CD14-positive monocyte (primary cell): ENCODE results near the gene BRIP1. TPM values are rescaled to one million over a fixed set of nuclear protein-coding genes. Genes with fewer than 3 reads are reported as not detected.

Experiments
- DNase-seq, 3 donors: peaks; one replicate each; pipeline ENCODE4 v3.0.0-alpha.2; 2011 to 2022
- H2AFZ ChIP-seq: 2 replicates; pipeline ENCODE4 v1.6.0; 2012; ENCODE audit warnings: mild to moderate bottlenecking, low read depth, low read length, inconsistent platforms; ENCODE audit not compliant: insufficient read depth, poor library complexity, severe bottlenecking
- H3K27ac ChIP-seq, 2 donors: 1 replicate in 1 of 2; 2 replicates in 1 of 2; pipeline ENCODE4 v1.5.1; 2012 to 2013; ENCODE audit warnings: low read length in 2 of 2, control low read depth in 1 of 2, inconsistent platforms in 1 of 2, low read depth in 1 of 2, mild to moderate bottlenecking in 1 of 2
- H3K27me3 ChIP-seq, 2 donors: one replicate each; pipeline versions ENCODE4 v1.6.0 to v1.6.1; 2011 to 2013; ENCODE audit warnings: low read length in 2 of 2; ENCODE audit not compliant: control insufficient read depth in 2 of 2, insufficient read depth in 2 of 2
- H3K36me3 ChIP-seq, 2 donors: replicated peaks in 1 of 2; 1 replicate in 1 of 2; 2 replicates in 1 of 2; pipeline versions ENCODE4 v1.5.1 to v1.6.1; 2012 to 2013; ENCODE audit warnings: low read length in 2 of 2, control low read depth in 1 of 2, inconsistent platforms in 1 of 2, mild to moderate bottlenecking in 1 of 2; ENCODE audit not compliant: insufficient read depth in 2 of 2, control insufficient read depth in 1 of 2
- H3K4me1 ChIP-seq, 2 donors: 1 replicate in 1 of 2; 2 replicates in 1 of 2; pipeline versions ENCODE4 v1.5.1 to v1.6.1; 2012 to 2013; ENCODE audit warnings: low read length in 2 of 2, control low read depth in 1 of 2, inconsistent platforms in 1 of 2, mild to moderate bottlenecking in 1 of 2, moderate library complexity in 1 of 2; ENCODE audit not compliant: insufficient read depth in 2 of 2, control insufficient read depth in 1 of 2
- H3K4me2 ChIP-seq: replicated peaks from 2 replicates; pipeline ENCODE3; 2012; ENCODE audit warnings: low read length, moderate library complexity, mild to moderate bottlenecking; ENCODE audit not compliant: poor library complexity, severe bottlenecking; ENCODE audit errors: extremely low read depth
- H3K4me3 ChIP-seq, 3 experiments: fragments of 200-600 bp in 1 of 3; sonication (generic) in 1 of 3; replicated peaks in 1 of 3; 1 replicate in 2 of 3; 2 replicates in 1 of 3; pipeline ENCODE4 v1.5.1; 2011 to 2013; ENCODE audit warnings: low read length in 3 of 3, mild to moderate bottlenecking in 3 of 3, control low read depth in 2 of 3, low read depth in 2 of 3, inconsistent platforms in 1 of 3, moderate library complexity in 1 of 3
- H3K79me2 ChIP-seq: 2 replicates; pipeline ENCODE4 v1.6.0; 2012; ENCODE audit warnings: mild to moderate bottlenecking, control low read depth, inconsistent platforms, low read length, moderate library complexity; ENCODE audit not compliant: insufficient read depth
- H3K9ac ChIP-seq: 2 replicates; pipeline ENCODE4 v1.6.0; 2017; ENCODE audit warnings: low read length, mild to moderate bottlenecking; ENCODE audit not compliant: insufficient read depth, poor library complexity, severe bottlenecking
- H3K9me3 ChIP-seq, 2 donors: replicated peaks in 1 of 2; 1 replicate in 1 of 2; 2 replicates in 1 of 2; pipeline versions ENCODE4 v1.5.1 to v1.6.1; 2012 to 2013; ENCODE audit warnings: low read length in 2 of 2, control low read depth in 1 of 2; ENCODE audit not compliant: control insufficient read depth in 1 of 2, insufficient read depth in 1 of 2
- H4K20me1 ChIP-seq: 2 replicates; pipeline ENCODE4 v1.6.0; 2012; ENCODE audit warnings: mild to moderate bottlenecking, low read length, control low read depth, moderate library complexity; ENCODE audit not compliant: insufficient read depth
- H3K27ac Mint-ChIP-seq, 7 donors: one replicate each; pipeline ENCODE4 v1.8.0; 2020; ENCODE audit warnings: mild to moderate bottlenecking in 7 of 7, mixed read lengths in 7 of 7, moderate library complexity in 6 of 7, inconsistent platforms in 2 of 7
- H3K27me3 Mint-ChIP-seq, 3 donors: one replicate each; pipeline ENCODE4 v1.8.0; 2021 to 2022; ENCODE audit warnings: low read depth in 3 of 3, mild to moderate bottlenecking in 3 of 3, mixed read lengths in 3 of 3, moderate library complexity in 3 of 3, inconsistent platforms in 1 of 3
- H3K36me3 Mint-ChIP-seq, 2 donors: one replicate each; pipeline ENCODE4 v1.8.0; 2020; ENCODE audit warnings: mixed read lengths in 2 of 2, inconsistent platforms in 1 of 2, mild to moderate bottlenecking in 1 of 2
- H3K4me1 Mint-ChIP-seq: one replicate; pipeline ENCODE4 v1.8.0; 2020; ENCODE audit warnings: mild to moderate bottlenecking, mixed read lengths
- H3K4me3 Mint-ChIP-seq, 2 donors: one replicate each; pipeline ENCODE4 v1.8.0; 2020; ENCODE audit warnings: mild to moderate bottlenecking in 2 of 2, mixed read lengths in 2 of 2, moderate library complexity in 1 of 2
- H3K9me3 Mint-ChIP-seq, 7 donors: one replicate each; pipeline ENCODE4 v1.8.0; 2020 to 2022; ENCODE audit warnings: mixed read lengths in 7 of 7, mild to moderate bottlenecking in 6 of 7, moderate library complexity in 6 of 7, inconsistent platforms in 2 of 7
- CTCF ChIP-seq: fragments of 200-600 bp; IDR thresholded peaks from one replicate; pipeline ENCODE4 v1.8.0; 2022; ENCODE audit warnings: antibody characterized with exemption, mild to moderate bottlenecking
- WGBS: methylation state at CpG from one replicate; pipeline ENCODE4 v1.1.5; 2013; ENCODE audit warnings: missing lambda C conversion rate; ENCODE audit not compliant: insufficient coverage; 5-methylcytosine and 5-hydroxymethylcytosine counted together
- intact Hi-C, 2 donors: fragments of 100-400 bp; cut with micrococcal nuclease; formaldehyde crosslinking; loops; one replicate each; pipeline versions ENCODE4 v1.15.0 to v1.15.1; 2023
- polyA plus RNA-seq, 3 donors: library from polyadenylated mRNA; depleted of rRNA in 1 of 3; unstranded in 2 of 3; stranded (reverse) in 1 of 3; fragments of 300-500 nt in 2 of 3; fragments of >200 nt in 1 of 3; fragmentation: Illumina TruSeq in 2 of 3; gene quantifications; 1 replicate in 2 of 3; 2 replicates in 1 of 3; pipeline ENCODE4 v1.2.3, GENCODE V29; 2012 to 2021

Gene BRIP1
- polyA plus RNA-seq, 3 donors, result 0.11 to 0.12 TPM; not detected in 1

GRCh38 chr17:61663310-61663709 lies 200.0 kb downstream of the BRIP1 start:
- Histone ChIP-seq H3K4me3 (no peak overlapping the region), H4K20me1 (no peaks in the 10 kb centered on the region), H3K9ac (no peak overlapping the region), H3K36me3 (no peaks in the 10 kb centered on the region), H2AFZ (no peak overlapping the region), H3K79me2 (no peaks in the 10 kb centered on the region), H3K9me3 (no peaks in the 10 kb centered on the region), H3K4me1 (no peaks in the 10 kb centered on the region), H3K4me2 (no peak overlapping the region), H3K27ac (no peak overlapping the region), H3K27me3 (no peaks in the 10 kb centered on the region)
- Mint-ChIP-seq H3K4me3 (no peak overlapping the region), H3K27me3 (peaks cover 0 to 4% (median 0%) of the 10 kb centered on the region in 3 donors), H3K27ac (no peak overlapping the region), H3K9me3 (peaks cover 0 to 13% (median 4%) of the 10 kb centered on the region in 7 donors), H3K36me3 (no peaks in the 10 kb centered on the region), H3K4me1 (no peaks in the 10 kb centered on the region)
- WGBS, result 100% methylated on average over 1 of the region's 4 CpGs
- TF ChIP-seq CTCF, result no peak
- intact Hi-C loops, result no loop called here
- DNase-seq, result no peak

GRCh38 chr17:61662741-61663140 lies 200.6 kb downstream of the BRIP1 start:
- H3K4me3 Mint-ChIP-seq, result no peak overlapping the region
- intact Hi-C loops, result no loop called here
- H4K20me1 ChIP-seq, result no peaks in the 10 kb centered on the region
- H2AFZ ChIP-seq, result no peak overlapping the region
- H3K9me3 ChIP-seq, result no peaks in the 10 kb centered on the region
- no peak overlapping the region for H3K27ac ChIP-seq
- H3K4me3 ChIP-seq, result no peak overlapping the region
- DNase-seq, result no peak
- no peaks in the 10 kb centered on the region for H3K27me3 ChIP-seq
- no peak overlapping the region for H3K9ac ChIP-seq
- H3K36me3 ChIP-seq, result no peaks in the 10 kb centered on the region
- peaks cover 0 to 13% (median 4%) of the 10 kb centered on the region in 7 donors for H3K9me3 Mint-ChIP-seq
- no peak for TF ChIP-seq CTCF
- H3K4me1 Mint-ChIP-seq, result no peaks in the 10 kb centered on the region
- H3K27me3 Mint-ChIP-seq, result peaks cover 0 to 4% (median 0%) of the 10 kb centered on the region in 3 donors
- H3K4me2 ChIP-seq, result no peak overlapping the region
- no peaks in the 10 kb centered on the region for H3K36me3 Mint-ChIP-seq
- H3K4me1 ChIP-seq, result no peaks in the 10 kb centered on the region
- no CpG with 5 or more reads among the region's 2 CpGs for WGBS
- no peaks in the 10 kb centered on the region for H3K79me2 ChIP-seq
- no peak overlapping the region for H3K27ac Mint-ChIP-seq
